Stimulated activated CD4-positive, alpha-beta T cell treated with anti-CD3 and anti-CD28 coated beads, TNF-alpha, amount 100 ng/mL, for 24 hours (primary cell): ENCODE results near the gene METTL8.
"Not testable (repeated sequence)": the region's sequence is repeated elsewhere in the genome, so short reads cannot be mapped to it uniquely, and the experiment has no call there.

Experiments
- DNase-seq, 3 experiments: peaks; one replicate each; pipeline ENCODE4 v3.0.0-alpha.2; 2020; ENCODE audit warnings: low read depth in 3 of 3

The METTL8 gene

GRCh38 chr2:171345971-171346722 lies 87.6 kb downstream of the METTL8 start:
- DNase-seq, result no peak

- DNase-seq, result no peak
These were observed 89.6 kb downstream of the METTL8 start for GRCh38 chr2:171344182-171344581.

DNA sequence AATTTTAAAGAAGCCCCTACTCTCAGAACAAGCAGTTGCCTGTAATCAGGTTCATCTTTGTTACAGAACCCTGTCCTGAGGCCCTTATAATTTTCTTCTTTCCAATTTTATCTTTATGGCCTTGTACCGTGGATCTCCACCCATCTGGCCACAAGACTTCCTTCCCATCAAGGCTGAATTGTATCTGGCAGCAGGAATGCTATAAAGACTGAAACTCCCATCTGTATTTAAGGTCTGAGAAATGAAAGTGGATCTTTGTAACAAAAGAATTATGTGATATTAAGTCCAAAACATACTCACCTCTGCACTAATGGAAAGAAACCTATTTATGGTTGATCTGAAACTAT lies 91.8 kb downstream of the METTL8 start:
- no peak for DNase-seq

GRCh38 chr2:171341394-171342066 lies 92.3 kb downstream of the METTL8 start:
- DNase-seq, result no peak

- DNase-seq, result no peak
These were observed 98.8 kb downstream of the METTL8 start for GRCh38 chr2:171334946-171335345.

DNA sequence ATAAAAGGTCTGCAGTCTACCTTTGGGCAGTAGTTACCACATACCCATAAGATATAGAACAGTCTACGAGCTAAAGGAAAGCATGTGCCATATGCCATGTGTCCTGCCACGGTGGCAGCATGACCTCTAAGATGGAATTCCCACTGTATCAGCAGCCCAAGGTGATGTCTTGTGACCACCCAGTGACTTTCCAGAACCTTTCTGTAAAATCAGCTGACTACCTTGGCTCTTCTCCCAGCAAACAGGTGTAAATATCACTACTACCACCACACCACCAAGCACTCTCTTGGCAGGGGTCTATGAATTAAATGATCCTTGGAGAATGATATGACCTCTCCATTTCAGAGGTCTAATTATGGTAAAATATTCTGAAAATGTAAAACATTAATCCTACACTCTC lies 99.6 kb downstream of the METTL8 start:
- no peak for DNase-seq

- DNase-seq, result no peak
These were observed 103.4 kb downstream of the METTL8 start for GRCh38 chr2:171330155-171330956.

GRCh38 chr2:171327043-171327496 lies 106.7 kb downstream of the METTL8 start:
- DNase-seq, result no peak

DNA sequence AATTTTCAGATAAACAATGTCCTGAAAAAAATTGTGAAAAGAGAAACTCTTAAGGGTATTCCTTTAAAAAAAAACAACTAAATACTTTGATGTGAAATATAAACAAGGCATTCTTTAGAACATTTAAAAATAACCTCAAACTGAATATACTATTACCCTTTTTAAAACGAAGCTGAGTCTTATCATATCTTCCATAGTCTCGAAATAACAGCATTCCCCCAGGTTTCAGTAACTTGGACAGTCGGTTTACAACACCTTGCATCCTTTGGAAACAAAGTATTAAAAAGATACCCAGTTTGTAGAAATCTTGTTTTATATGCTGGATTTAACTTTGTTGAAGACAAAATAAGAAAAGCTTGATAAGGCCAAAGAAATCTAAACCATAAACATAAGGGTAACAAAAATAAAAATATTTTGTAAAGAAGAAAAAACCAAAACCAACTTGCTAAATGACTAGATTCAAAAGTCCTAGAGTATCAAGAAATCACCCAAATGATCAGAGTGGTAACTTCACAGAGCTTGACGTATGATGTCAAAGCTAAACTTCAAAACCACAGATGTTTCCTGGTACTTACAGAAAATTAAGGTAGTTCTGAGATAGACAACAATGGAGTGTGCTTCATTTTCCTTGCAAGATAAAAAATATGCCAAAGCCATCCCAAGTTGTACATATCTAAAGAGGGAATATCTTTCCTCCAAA lies 107.8 kb downstream of the METTL8 start:
- no peak for DNase-seq

DNA sequence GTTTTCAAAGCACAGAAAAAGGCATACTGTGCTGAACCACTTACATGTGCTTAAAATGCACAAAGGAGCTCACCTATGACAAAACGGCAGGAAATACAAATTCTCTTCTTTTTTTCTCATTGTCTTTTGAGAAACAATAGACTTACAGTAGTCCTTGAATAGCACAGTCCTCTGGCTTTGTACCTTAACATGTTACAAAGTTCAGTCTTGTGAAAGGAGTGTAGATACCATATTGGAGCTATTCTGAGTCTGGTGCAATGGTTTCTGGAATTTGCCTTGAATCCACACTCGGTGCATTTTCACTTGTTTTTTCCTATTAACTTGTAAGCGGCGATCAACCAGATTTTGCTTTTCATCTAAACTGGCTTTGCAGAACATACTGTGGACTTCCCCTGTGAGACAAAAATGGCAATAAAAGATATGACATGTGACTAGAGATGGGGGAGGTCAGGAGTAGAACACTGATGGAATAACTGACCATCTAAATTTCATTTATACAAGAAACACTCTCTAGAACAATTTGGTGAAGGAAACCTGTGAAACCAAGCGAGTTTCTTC lies 109.7 kb downstream of the METTL8 start:
- DNase-seq, result no peak

DNA sequence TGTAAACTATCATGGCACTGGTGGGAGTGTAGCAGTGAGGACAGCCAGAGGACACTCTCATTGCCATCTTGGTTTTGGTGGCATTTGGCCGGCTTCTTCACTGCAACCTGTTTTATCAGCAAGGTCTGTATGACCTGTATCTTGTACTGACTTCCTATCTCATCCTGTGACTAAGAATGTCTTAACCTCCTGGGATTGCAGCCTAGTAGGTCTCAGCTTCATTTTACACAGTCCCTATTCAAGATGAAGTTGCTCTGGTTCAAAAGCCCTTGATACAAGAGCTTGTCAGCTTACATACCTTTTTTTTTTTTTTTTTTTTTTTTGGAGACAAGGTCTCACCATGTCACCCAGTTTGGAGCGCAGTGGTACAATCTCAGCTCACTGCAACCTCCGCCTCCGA lies 110.9 kb downstream of the METTL8 start:
- DNase-seq, result no peak

DNA sequence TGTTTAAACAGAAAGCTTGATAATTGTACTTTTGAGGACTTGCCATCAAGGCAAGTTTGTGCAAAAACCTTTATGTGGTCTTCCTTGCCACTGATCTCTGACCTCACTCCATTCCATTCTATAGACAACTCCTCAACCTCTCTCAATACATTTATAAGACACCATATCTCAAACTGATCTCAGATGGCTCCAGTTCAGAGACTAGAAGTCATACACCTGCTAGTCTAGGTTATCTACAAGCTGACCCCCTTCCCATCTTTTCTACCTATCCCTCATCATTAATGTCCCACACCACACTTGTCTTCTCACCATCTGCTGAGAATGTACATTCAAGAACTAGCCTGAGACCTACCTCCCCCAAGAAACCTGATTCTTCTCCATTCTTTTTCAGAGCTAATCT lies 113.1 kb downstream of the METTL8 start:
- DNase-seq, result no peak

DNA sequence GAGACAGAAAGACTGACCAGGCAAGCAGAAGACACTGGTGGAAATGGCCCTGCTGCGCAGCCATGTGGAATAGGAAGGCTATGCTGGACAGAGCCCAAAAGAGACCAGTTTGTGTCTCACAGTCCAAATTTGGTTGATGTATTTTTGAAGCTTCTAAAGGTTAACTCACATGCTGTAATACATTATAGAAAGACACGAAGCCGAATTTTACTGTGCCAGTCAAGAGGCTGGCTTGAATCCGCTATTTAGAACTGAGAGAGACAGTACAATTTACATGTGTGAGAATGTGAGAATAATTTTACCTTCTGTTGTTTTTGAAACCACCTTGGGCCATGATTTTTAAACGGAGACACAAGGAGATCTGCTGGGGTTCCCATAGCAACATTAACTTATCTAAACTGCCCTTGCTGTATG lies 113.6 kb downstream of the METTL8 start:
- DNase-seq, result no peak

DNA sequence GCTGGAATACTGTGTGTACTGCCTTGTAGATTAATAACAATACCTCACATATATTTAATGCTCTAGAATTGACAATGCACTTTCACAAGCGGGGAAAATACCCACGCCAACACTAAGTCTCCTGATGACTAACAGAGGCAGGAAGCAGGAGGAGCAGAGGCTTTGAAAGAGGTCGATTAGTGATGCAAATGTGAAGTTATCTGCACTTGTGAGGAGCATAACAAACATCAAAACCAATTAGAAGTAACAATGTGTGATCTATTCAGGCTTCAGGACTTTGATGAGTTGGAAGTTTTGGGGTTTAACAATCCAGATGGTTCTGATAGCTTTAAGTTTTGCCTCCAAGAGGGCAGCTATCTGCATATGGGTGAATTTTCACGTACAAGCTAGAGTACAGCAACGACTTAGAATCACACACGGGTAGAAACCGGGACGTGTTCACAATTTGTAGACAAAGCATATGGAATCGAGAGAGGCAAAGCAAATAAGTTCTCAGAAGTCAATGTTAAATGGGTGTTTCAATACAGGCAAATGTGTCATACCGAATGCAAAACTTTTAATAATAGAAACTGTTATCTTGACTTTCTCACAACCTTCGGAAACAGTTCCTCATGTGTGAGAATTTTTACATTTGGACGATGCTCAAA lies 114.5 kb downstream of the METTL8 start:
- peak in 2 of 3 experiments; percentile 40 to 60 for DNase-seq

DNA sequence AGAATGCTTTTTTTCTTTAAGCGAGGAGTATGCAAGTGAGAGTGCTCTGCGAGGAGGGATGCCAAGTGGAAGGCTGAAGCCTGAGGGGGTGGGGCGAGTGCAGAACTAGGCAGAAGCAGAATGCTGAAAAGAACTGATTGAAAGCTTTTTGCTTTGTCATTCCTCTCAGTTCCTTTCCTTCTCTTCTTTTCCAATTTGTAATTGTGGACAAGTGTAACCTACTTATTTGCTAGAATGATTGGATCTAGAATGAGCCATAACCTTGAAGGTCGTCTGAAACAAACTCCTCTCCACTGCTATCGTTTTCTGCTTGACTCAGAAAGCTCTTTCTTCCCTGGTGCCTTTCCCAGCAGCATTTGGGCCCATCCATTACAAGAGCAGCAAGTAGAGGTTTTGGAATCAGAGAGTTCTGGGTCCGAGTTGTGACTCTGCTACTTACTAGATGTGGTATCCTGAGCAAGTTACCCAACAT lies 115.3 kb downstream of the METTL8 start:
- DNase-seq, result no peak

DNA sequence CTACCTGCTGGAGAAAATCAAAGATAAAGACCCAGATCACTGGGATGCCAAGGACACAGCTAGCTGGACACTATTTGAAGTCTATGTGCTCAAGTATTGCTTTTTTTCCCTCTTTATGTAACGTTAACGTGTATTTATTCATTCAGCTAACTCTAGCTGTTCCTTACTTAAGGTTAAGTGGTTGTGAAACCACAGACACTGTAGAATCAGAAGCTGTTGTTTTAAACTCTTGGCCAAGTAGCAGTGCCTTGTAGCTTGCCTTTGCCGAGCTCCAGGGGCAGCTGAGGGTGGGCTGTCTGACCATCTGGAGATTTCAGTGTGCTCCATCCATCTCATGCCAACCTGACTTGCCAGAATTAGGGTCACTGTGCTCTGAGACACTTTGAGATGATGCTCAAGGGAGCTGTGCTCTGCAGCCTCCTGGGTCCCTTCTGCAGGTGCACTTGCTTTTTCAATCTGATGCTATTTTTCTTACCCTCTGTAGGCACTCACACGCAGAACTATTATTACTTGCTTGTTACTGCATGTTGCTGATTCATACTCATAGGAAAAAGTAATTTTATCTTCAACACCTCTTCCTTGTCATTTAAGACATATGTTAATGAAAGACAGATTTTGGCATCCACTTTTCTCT lies 116.2 kb downstream of the METTL8 start:
- peak in 1 of 3 experiments; percentile 9 for DNase-seq

DNA sequence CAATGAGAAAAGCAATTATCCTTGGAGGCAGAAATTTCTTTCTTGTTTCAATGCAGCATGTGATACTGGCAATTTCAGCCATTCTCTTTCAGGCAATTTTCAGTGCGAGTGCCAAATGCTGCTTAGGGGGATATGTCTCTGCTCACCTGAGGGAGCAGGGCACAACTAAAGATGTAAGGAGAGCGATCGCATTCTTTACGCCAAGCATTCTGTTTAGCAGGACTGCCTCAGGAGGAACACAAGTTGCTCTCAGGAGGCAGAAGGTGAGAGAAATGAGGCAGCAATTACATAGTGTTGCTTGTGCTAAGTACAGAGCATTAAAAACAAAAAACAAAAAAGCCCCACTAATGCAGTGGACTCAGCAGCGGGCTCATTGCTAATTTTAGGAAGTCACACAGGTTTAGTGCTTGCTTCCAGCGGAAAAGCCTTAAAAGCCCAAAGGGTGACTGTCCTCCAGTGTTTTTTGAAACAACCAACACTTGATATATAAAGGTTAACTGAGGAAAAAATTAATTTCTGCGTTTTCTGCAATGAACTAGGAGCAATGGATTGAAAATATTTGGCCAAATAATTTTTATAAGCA lies 116.9 kb downstream of the METTL8 start:
- no peak for DNase-seq

DNA sequence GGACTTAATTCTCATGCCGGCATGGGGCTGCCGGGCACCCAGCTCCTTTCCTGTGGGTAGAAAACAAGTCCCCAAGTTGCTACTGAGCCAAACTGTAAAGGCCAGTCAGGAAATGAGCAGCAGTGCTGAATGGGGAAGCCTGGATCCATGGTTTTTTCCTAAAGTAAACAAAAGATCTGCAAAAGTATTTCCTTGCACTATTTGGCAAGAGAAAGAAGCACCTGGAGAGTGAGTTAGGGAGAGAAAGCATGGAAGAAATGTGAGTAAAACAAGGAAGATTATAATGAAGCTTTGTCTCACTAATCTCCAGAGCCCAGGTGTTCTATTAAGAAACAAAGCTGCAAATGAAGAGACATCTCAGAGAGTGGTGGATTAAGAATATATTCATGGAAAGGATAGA lies 117.6 kb downstream of the METTL8 start:
- DNase-seq, result no peak

- no peak for DNase-seq
These were observed 118.0 kb downstream of the METTL8 start for GRCh38 chr2:171315781-171316180.

DNA sequence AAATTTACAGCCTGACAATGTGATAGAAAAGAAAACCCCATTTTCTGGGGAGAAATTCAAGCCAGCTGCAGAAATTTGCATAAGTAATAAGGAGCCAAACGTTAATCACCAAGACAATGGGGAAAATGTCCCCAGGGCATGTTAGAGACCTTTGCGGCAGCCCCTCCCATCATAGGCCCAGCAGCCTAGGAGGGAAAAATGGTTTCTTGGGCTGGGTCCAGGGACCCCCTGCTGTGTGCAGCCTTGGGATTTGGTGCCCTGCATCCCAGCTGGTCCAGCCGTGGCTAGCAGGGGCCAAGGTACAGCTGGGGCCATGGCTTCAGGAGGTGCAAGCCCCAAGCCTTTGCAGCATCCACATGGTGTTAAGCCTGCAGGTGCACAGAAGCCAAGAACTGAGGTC lies 121.6 kb downstream of the METTL8 start:
- not testable (repeated sequence) for DNase-seq
